Endothelial cell of umbilical vein (primary cell): ENCODE data around the gene CCDC85C.

Experiments used
- EZH2 ChIP-seq: IDR thresholded peaks from 2 replicates; pipeline ENCODE4 v1.6.1; 2012; ENCODE audit warnings: borderline replicate concordance, low read depth, mild to moderate bottlenecking, moderate library complexity, low read length, inconsistent platforms; ENCODE audit not compliant: severe bottlenecking
- JUN ChIP-seq: IDR thresholded peaks from 2 replicates; pipeline ENCODE4 v1.6.1; 2011; ENCODE audit warnings: borderline replicate concordance, low read depth; ENCODE audit not compliant: insufficient read length, insufficient read depth
- MYC ChIP-seq: IDR thresholded peaks from one replicate; pipeline ENCODE4 v1.6.1; 2011; ENCODE audit warnings: mild to moderate bottlenecking, low read depth, low read length
- POLR2A ChIP-seq: IDR thresholded peaks from 2 replicates; pipeline ENCODE4 v1.6.1; 2012; ENCODE audit warnings: low read depth, mild to moderate bottlenecking, control low read depth, low read length
- TF ChIP-seq, protein P1 (sequence below), 2 donors: IDR thresholded peaks; 1 replicate in 1 of 2; 2 replicates in 1 of 2; pipeline ENCODE4 v1.5.1; 2011; ENCODE audit warnings: low read length in 2 of 2, mild to moderate bottlenecking in 2 of 2, moderate library complexity in 2 of 2, control low read depth in 1 of 2, inconsistent platforms in 1 of 2, low read depth in 1 of 2; ENCODE audit not compliant: insufficient read depth in 1 of 2; ENCODE audit errors: extremely low read depth in 1 of 2
- TF ChIP-seq, protein P2 (sequence below): IDR thresholded peaks from 2 replicates; pipeline ENCODE4 v1.6.1; 2011; ENCODE audit not compliant: insufficient read depth, insufficient read length

DNA sequence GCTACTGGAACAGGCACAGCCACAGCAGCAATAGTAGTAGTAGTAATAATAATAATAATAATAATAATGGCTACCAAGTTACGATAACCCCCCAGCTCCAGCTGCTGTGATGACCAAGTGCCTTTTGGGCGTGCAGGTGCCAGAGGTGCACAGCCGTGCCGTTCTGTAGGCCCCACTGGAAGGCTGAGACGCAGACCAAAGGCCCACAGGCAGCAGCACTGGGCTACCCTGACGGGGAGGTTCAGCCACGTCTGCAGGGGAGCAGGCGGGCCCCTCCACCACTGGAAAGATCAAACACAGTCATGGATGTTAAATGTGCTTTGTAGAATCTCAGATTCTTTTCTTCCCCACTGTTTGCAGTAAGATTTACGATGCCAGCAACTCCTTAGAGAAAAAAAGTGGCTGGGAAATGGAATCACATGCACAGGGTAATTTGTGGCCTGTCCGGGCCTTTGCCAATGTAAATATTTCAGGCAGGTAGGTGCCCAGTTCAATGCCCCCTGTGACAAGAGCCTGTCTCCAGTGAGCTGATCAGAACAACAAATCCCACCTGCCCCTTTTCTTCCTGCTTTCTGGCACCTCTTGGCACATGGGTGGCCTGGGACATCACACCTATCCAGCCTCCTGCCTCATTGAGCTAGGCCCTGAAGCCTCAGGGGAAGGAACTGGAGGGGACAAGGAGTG, 32.6 kb downstream of the CCDC85C start:
- TF ChIP-seq JUN (no peak), POLR2A (no peak), MYC (no peak), EZH2 (no peak)
- TF ChIP-seq, protein P1, sequence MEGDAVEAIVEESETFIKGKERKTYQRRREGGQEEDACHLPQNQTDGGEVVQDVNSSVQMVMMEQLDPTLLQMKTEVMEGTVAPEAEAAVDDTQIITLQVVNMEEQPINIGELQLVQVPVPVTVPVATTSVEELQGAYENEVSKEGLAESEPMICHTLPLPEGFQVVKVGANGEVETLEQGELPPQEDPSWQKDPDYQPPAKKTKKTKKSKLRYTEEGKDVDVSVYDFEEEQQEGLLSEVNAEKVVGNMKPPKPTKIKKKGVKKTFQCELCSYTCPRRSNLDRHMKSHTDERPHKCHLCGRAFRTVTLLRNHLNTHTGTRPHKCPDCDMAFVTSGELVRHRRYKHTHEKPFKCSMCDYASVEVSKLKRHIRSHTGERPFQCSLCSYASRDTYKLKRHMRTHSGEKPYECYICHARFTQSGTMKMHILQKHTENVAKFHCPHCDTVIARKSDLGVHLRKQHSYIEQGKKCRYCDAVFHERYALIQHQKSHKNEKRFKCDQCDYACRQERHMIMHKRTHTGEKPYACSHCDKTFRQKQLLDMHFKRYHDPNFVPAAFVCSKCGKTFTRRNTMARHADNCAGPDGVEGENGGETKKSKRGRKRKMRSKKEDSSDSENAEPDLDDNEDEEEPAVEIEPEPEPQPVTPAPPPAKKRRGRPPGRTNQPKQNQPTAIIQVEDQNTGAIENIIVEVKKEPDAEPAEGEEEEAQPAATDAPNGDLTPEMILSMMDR (IDR thresholded peaks at IDR 0.05; ENCODE audit: extremely low read depth in 1 of 2, insufficient read depth in 1 of 2, low read depth in 1 of 2, low read length in 2 of 2): no peak
- TF ChIP-seq, protein P2, sequence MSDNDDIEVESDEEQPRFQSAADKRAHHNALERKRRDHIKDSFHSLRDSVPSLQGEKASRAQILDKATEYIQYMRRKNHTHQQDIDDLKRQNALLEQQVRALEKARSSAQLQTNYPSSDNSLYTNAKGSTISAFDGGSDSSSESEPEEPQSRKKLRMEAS: no peak
